SW 1271 (cell line): ENCODE data around the gene MED17.
"Not testable (repeated sequence)": the region's sequence is repeated elsewhere in the genome, so short reads cannot be mapped to it uniquely, and the experiment has no call there.

Experiments
- DNase-seq, 2 experiments: peaks; one replicate each; lab custom pipeline; 2025; lab: John Stamatoyannopoulos, UW

MED17 gene

GRCh38 chr11:93784145-93784934 is at the start of gene MED17:
MED17 (plus strand) TSS chr11:93784282; CDS start chr11:93784514, 232 bp downstream.
- DNase-seq = peak; percentile 99 to 100

- DNase-seq = no peak
These were observed 49.5 kb upstream of the MED17 start for GRCh38 chr11:93734427-93735222.

GRCh38 chr11:93735627-93736026 is 48.5 kb upstream of the MED17 start:
- DNase-seq = no peak

GRCh38 chr11:93736129-93736528 is 48.0 kb upstream of the MED17 start:
- no peak for DNase-seq

- DNase-seq = peak in 1 of 2 experiments; percentile 70
These were observed 46.0 kb upstream of the MED17 start for GRCh38 chr11:93737904-93738612.

GRCh38 chr11:93738647-93739081 is 45.4 kb upstream of the MED17 start:
- DNase-seq = peak in 1 of 2 experiments; percentile 70

GRCh38 chr11:93740031-93740729 is 43.9 kb upstream of the MED17 start:
- DNase-seq = peak in 1 of 2 experiments; percentile 95

GRCh38 chr11:93740730-93741093 is 43.4 kb upstream of the MED17 start:
- DNase-seq = peak; percentile 66 to 95

- DNase-seq = peak; percentile 100
These were observed 42.8 kb upstream of the MED17 start, which contains the start of the genes C11orf54 and TAF1D for GRCh38 chr11:93741094-93741881. C11orf54 (plus strand) TSS chr11:93741672; CDS start chr11:93747394, 5,722 bp downstream. TAF1D (minus strand) TSS chr11:93741495; CDS start chr11:93739304, 2,191 bp downstream.

GRCh38 chr11:93741882-93742226 is 42.2 kb upstream of the MED17 start:
- peak; percentile 82 to 96 for DNase-seq

- DNase-seq = no peak
These were observed 40.8 kb upstream of the MED17 start for GRCh38 chr11:93743291-93743690.

GRCh38 chr11:93744669-93745004 is 39.4 kb upstream of the MED17 start:
- DNase-seq = no peak

GRCh38 chr11:93745005-93745755 is 38.9 kb upstream of the MED17 start:
- not testable (repeated sequence) for DNase-seq

- DNase-seq = no peak
These were observed 38.0 kb upstream of the MED17 start for GRCh38 chr11:93746101-93746500.

- no peak for DNase-seq
These were observed 37.0 kb upstream of the MED17 start for GRCh38 chr11:93747122-93747521.

GRCh38 chr11:93751001-93751400 is 33.1 kb upstream of the MED17 start:
- DNase-seq = no peak

- DNase-seq = no peak
These were observed 30.8 kb upstream of the MED17 start for GRCh38 chr11:93753241-93753640.

GRCh38 chr11:93756748-93757147 is 27.3 kb upstream of the MED17 start:
- no peak for DNase-seq

- DNase-seq = no peak
These were observed 26.8 kb upstream of the MED17 start for GRCh38 chr11:93757301-93757700.
